ENCODE measurements around the gene ANXA1.

GRCh38 chr9:73200694-73201452, 49.2 kb downstream of the ANXA1 start:
- TF ChIP-seq CTCF (IDR thresholded peaks at IDR 0.05 in 2 of 3, conservative IDR thresholded peaks at IDR 0.05 in 1 of 3; ENCODE audit: borderline replicate concordance in 1 of 3, insufficient read depth in 1 of 3, low read depth in 2 of 3, low read length in 2 of 3) (peak; percentile 39 to 72 (median 70); a peak in 4 of 6 replicates), ZNF274 (IDR thresholded peaks at IDR 0.05; ENCODE audit: low read depth, low read length) (no peak), SP1 (IDR thresholded peaks at IDR 0.05; ENCODE audit: low read depth) (no peak), POLR2AphosphoS5 (IDR thresholded peaks at IDR 0.05; ENCODE audit: low read depth, low read length) (no peak), YY1 (IDR thresholded peaks at IDR 0.05; ENCODE audit: extremely low read depth, insufficient replicate concordance, low read depth, low read length) (no peak), POLR2A (IDR thresholded peaks at IDR 0.05; ENCODE audit: borderline replicate concordance, extremely low read depth, insufficient read depth, insufficient read length) (no peak), JUND (IDR thresholded peaks at IDR 0.05) (no peak)
- TF ChIP-seq, protein P1, sequence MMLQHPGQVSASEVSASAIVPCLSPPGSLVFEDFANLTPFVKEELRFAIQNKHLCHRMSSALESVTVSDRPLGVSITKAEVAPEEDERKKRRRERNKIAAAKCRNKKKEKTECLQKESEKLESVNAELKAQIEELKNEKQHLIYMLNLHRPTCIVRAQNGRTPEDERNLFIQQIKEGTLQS (IDR thresholded peaks at IDR 0.05), result no peak
